ENCODE results near the gene DTNB. TPM values are rescaled to one million over a fixed set of nuclear protein-coding genes. Genes with fewer than 3 reads are reported as not detected.

Gene DTNB
- total and polyA plus RNA-seq, 2 donors (not counting 1 experiment from before 2014, with no cell fraction given): 25.7 to 37.3 TPM

- Histone ChIP-seq H3K9ac (ENCODE audit: low read length) (no peak overlapping the region), H3K27ac (ENCODE audit: low read length in 2 of 2) (no peak overlapping the region), H3K36me3 (replicated peaks in 1 of 2; ENCODE audit: control extremely low read depth in 1 of 2, control insufficient read depth in 1 of 2, extremely low read depth in 1 of 2, insufficient read depth in 2 of 2, low read length in 1 of 2) (no peaks in the 10 kb centered on the region), H4K20me1 (ENCODE audit: control insufficient read depth, insufficient read depth, low read length, poor library complexity, severe bottlenecking) (no peaks in the 10 kb centered on the region), H3K9me3 (ENCODE audit: control extremely low read depth in 1 of 3, control insufficient read depth in 2 of 3, insufficient read depth in 1 of 3, low read length in 2 of 3) (peaks cover 0 to 10% (median 10%) of the 10 kb centered on the region in 3 donors), H3K79me2 (ENCODE audit: control insufficient read depth, insufficient read depth, low read length) (no peaks in the 10 kb centered on the region), H3K4me1 (ENCODE audit: control insufficient read depth in 2 of 2, insufficient read depth in 2 of 2, low read length in 2 of 2) (peaks cover 24 to 32% of the 10 kb centered on the region in 2 donors), H3K4me2 (replicated peaks; ENCODE audit: low read depth, low read length, poor library complexity, severe bottlenecking) (no peak overlapping the region), H2AFZ (ENCODE audit: insufficient read depth, low read depth, low read length, poor library complexity, severe bottlenecking) (no peak overlapping the region), H3K4me3 (ENCODE audit: control extremely low read depth in 1 of 5, extremely low read depth in 1 of 5, insufficient read depth in 1 of 5, low read depth in 2 of 5, low read length in 4 of 5) (no peak overlapping the region), H3K27me3 (replicated peaks in 1 of 4; ENCODE audit: control extremely low read depth in 1 of 4, control insufficient read depth in 3 of 4, insufficient read depth in 4 of 4, low read length in 3 of 4) (no peaks in the 10 kb centered on the region)
- Mint-ChIP-seq H3K9me3 (ENCODE audit: insufficient read depth) (no peaks in the 10 kb centered on the region), H3K27ac (no peak overlapping the region), H3K4me1 (peaks cover 40% of the 10 kb centered on the region), H3K27me3 (no peaks in the 10 kb centered on the region), H3K4me3 (no peak overlapping the region)
- DNase-seq: no peak
- ChIA-PET POLR2A (no interaction called here), CTCF (interaction anchor here (1.0 kb wide), 1 partner anchor 250 kb away, joined by 3 read pairs; no protein-coding TSS in a partner anchor)
- ATAC-seq (ENCODE audit: low read depth): no peak
- 99% methylated on average over 9 of the region's 10 CpGs for WGBS (ENCODE audit: insufficient coverage)
- no peak for TF ChIP-seq CTCF (IDR thresholded peaks at IDR 0.05)
- TF ChIP-seq EZH2 (IDR thresholded peaks at IDR 0.05; ENCODE audit: borderline replicate concordance, insufficient read depth, low read depth, low read length, poor library complexity, severe bottlenecking): no peak
- intact Hi-C loops (cut with micrococcal nuclease): loop anchor here (5.0 kb wide), 1 partner anchor 37 kb away; no protein-coding TSS in a partner anchor
Measured at GRCh38 chr2:25559148-25559547, 114.2 kb downstream of the DTNB start.

GRCh38 chr2:25558262-25558661 lies 115.1 kb downstream of the DTNB start:
- ChIA-PET POLR2A (no interaction called here), CTCF (interaction anchor here (0.5 to 1.1 kb wide), 3 partner anchors 9 to 406 kb away, joined by 3 read pairs; no protein-coding TSS in a partner anchor)
- Histone ChIP-seq H3K4me3 (ENCODE audit: control extremely low read depth in 1 of 5, extremely low read depth in 1 of 5, insufficient read depth in 1 of 5, low read depth in 2 of 5, low read length in 4 of 5) (no peak overlapping the region), H3K9me3 (ENCODE audit: control extremely low read depth in 1 of 3, control insufficient read depth in 2 of 3, insufficient read depth in 1 of 3, low read length in 2 of 3) (peaks cover 0 to 4% (median 2%) of the 10 kb centered on the region in 3 donors), H3K9ac (ENCODE audit: low read length) (no peak overlapping the region), H3K27ac (ENCODE audit: low read length in 2 of 2) (no peak overlapping the region), H4K20me1 (ENCODE audit: control insufficient read depth, insufficient read depth, low read length, poor library complexity, severe bottlenecking) (no peaks in the 10 kb centered on the region), H2AFZ (ENCODE audit: insufficient read depth, low read depth, low read length, poor library complexity, severe bottlenecking) (no peak overlapping the region), H3K27me3 (replicated peaks in 1 of 4; ENCODE audit: control extremely low read depth in 1 of 4, control insufficient read depth in 3 of 4, insufficient read depth in 4 of 4, low read length in 3 of 4) (no peaks in the 10 kb centered on the region), H3K4me1 (ENCODE audit: control insufficient read depth in 2 of 2, insufficient read depth in 2 of 2, low read length in 2 of 2) (peaks cover 24 to 28% of the 10 kb centered on the region in 2 donors), H3K79me2 (ENCODE audit: control insufficient read depth, insufficient read depth, low read length) (no peaks in the 10 kb centered on the region), H3K4me2 (replicated peaks; ENCODE audit: low read depth, low read length, poor library complexity, severe bottlenecking) (peak overlapping the region; percentile 36), H3K36me3 (replicated peaks in 1 of 2; ENCODE audit: control extremely low read depth in 1 of 2, control insufficient read depth in 1 of 2, extremely low read depth in 1 of 2, insufficient read depth in 2 of 2, low read length in 1 of 2) (no peaks in the 10 kb centered on the region)
- Mint-ChIP-seq H3K27me3 (no peaks in the 10 kb centered on the region), H3K27ac (no peak overlapping the region), H3K9me3 (ENCODE audit: insufficient read depth) (no peaks in the 10 kb centered on the region), H3K4me3 (peak overlapping the region; percentile 24), H3K4me1 (peaks cover 33% of the 10 kb centered on the region)
- WGBS (ENCODE audit: insufficient coverage): no CpG with 5 or more reads among the region's 2 CpGs
- TF ChIP-seq CTCF (IDR thresholded peaks at IDR 0.05): no peak
- TF ChIP-seq EZH2 (IDR thresholded peaks at IDR 0.05; ENCODE audit: borderline replicate concordance, insufficient read depth, low read depth, low read length, poor library complexity, severe bottlenecking): no peak
- DNase-seq: peak; percentile 19
- intact Hi-C loops (cut with micrococcal nuclease): loop anchor here (5.0 kb wide), 1 partner anchor 36 kb away; no protein-coding TSS in a partner anchor
- peak; percentile 78 for ATAC-seq (ENCODE audit: low read depth)

Data from B cell (primary cell).